ENCODE measurements around the gene SLC10A1. TPM values are rescaled to one million over a fixed set of nuclear protein-coding genes. Genes with fewer than 3 reads are reported as not detected.

SLC10A1 gene
- total RNA-seq = not detected

- Histone ChIP-seq H3K4me3 (ENCODE audit: low read length) (no peak within 1 kb of the TSS), H3K27me3 (ENCODE audit: insufficient read depth, low read length) (no peaks in the 10 kb centered on the region), H3K9me3 (ENCODE audit: low read depth, low read length) (no peaks in the 10 kb centered on the region), H3K4me1 (ENCODE audit: insufficient read depth, low read length) (no peaks in the 10 kb centered on the region)
Observed at GRCh38 chr14:69796797-69797500, at the start of gene SLC10A1. TSS of gene SLC10A1 (minus strand) at chr14:69797241. CDS start at chr14:69797155, 86 bp downstream.

GRCh38 chr14:69845787-69846186 lies 48.7 kb upstream of the SLC10A1 start:
- Histone ChIP-seq H3K4me3 (ENCODE audit: low read length) (no peak overlapping the region), H3K27me3 (ENCODE audit: insufficient read depth, low read length) (no peaks in the 10 kb centered on the region), H3K9me3 (ENCODE audit: low read depth, low read length) (no peaks in the 10 kb centered on the region), H3K4me1 (ENCODE audit: insufficient read depth, low read length) (no peaks in the 10 kb centered on the region)

GRCh38 chr14:69845050-69845581 lies 48.1 kb upstream of the SLC10A1 start:
- H3K4me3 ChIP-seq (ENCODE audit: low read length) = no peak overlapping the region
- no peaks in the 10 kb centered on the region for H3K27me3 ChIP-seq (ENCODE audit: insufficient read depth, low read length)

GRCh38 chr14:69844171-69844570 lies 47.1 kb upstream of the SLC10A1 start:
- no peaks in the 10 kb centered on the region for H3K9me3 ChIP-seq (ENCODE audit: low read depth, low read length)
- H3K4me3 ChIP-seq (ENCODE audit: low read length) = no peak overlapping the region
- H3K27me3 ChIP-seq (ENCODE audit: insufficient read depth, low read length) = peaks cover 2% of the 10 kb centered on the region
- H3K4me1 ChIP-seq (ENCODE audit: insufficient read depth, low read length) = no peaks in the 10 kb centered on the region

More at GRCh38 chr14:69845050-69845581, 48.1 kb upstream of the SLC10A1 start:
- Histone ChIP-seq H3K9me3 (ENCODE audit: low read depth, low read length) (no peaks in the 10 kb centered on the region), H3K4me1 (ENCODE audit: insufficient read depth, low read length) (no peaks in the 10 kb centered on the region)

- Histone ChIP-seq H3K27me3 (ENCODE audit: insufficient read depth, low read length) (peaks cover 2% of the 10 kb centered on the region), H3K4me3 (ENCODE audit: low read length) (no peak overlapping the region), H3K9me3 (ENCODE audit: low read depth, low read length) (no peaks in the 10 kb centered on the region), H3K4me1 (ENCODE audit: insufficient read depth, low read length) (no peaks in the 10 kb centered on the region)
Observed at GRCh38 chr14:69842686-69843420, 45.8 kb upstream of the SLC10A1 start.

GRCh38 chr14:69841656-69842055 lies 44.6 kb upstream of the SLC10A1 start:
- Histone ChIP-seq H3K27me3 (ENCODE audit: insufficient read depth, low read length) (peaks cover 2% of the 10 kb centered on the region), H3K4me1 (ENCODE audit: insufficient read depth, low read length) (no peaks in the 10 kb centered on the region)

GRCh38 chr14:69839661-69840060 lies 42.6 kb upstream of the SLC10A1 start:
- H3K4me3 ChIP-seq (ENCODE audit: low read length) = no peak overlapping the region
- H3K9me3 ChIP-seq (ENCODE audit: low read depth, low read length) = no peaks in the 10 kb centered on the region
- H3K27me3 ChIP-seq (ENCODE audit: insufficient read depth, low read length) = peaks cover 7% of the 10 kb centered on the region
- no peaks in the 10 kb centered on the region for H3K4me1 ChIP-seq (ENCODE audit: insufficient read depth, low read length)

More at GRCh38 chr14:69841656-69842055, 44.6 kb upstream of the SLC10A1 start:
- H3K9me3 ChIP-seq (ENCODE audit: low read depth, low read length) = no peaks in the 10 kb centered on the region
- no peak overlapping the region for H3K4me3 ChIP-seq (ENCODE audit: low read length)

- no peaks in the 10 kb centered on the region for H3K4me1 ChIP-seq (ENCODE audit: insufficient read depth, low read length)
- H3K4me3 ChIP-seq (ENCODE audit: low read length) = no peak overlapping the region
- H3K9me3 ChIP-seq (ENCODE audit: low read depth, low read length) = no peaks in the 10 kb centered on the region
- H3K27me3 ChIP-seq (ENCODE audit: insufficient read depth, low read length) = peaks cover 7% of the 10 kb centered on the region
Observed at GRCh38 chr14:69838881-69839416, 41.9 kb upstream of the SLC10A1 start.

GRCh38 chr14:69828879-69829278 lies 31.8 kb upstream of the SLC10A1 start:
- H3K27me3 ChIP-seq (ENCODE audit: insufficient read depth, low read length) = no peaks in the 10 kb centered on the region
- H3K4me1 ChIP-seq (ENCODE audit: insufficient read depth, low read length) = no peaks in the 10 kb centered on the region
- no peaks in the 10 kb centered on the region for H3K9me3 ChIP-seq (ENCODE audit: low read depth, low read length)
- H3K4me3 ChIP-seq (ENCODE audit: low read length) = no peak overlapping the region

- H3K4me3 ChIP-seq (ENCODE audit: low read length) = no peak overlapping the region
- no peaks in the 10 kb centered on the region for H3K9me3 ChIP-seq (ENCODE audit: low read depth, low read length)
- H3K4me1 ChIP-seq (ENCODE audit: insufficient read depth, low read length) = no peaks in the 10 kb centered on the region
- H3K27me3 ChIP-seq (ENCODE audit: insufficient read depth, low read length) = no peaks in the 10 kb centered on the region
Observed at GRCh38 chr14:69828354-69828753, 31.3 kb upstream of the SLC10A1 start.

GRCh38 chr14:69827560-69827959 lies 30.5 kb upstream of the SLC10A1 start:
- Histone ChIP-seq H3K27me3 (ENCODE audit: insufficient read depth, low read length) (no peaks in the 10 kb centered on the region), H3K4me1 (ENCODE audit: insufficient read depth, low read length) (no peaks in the 10 kb centered on the region), H3K4me3 (ENCODE audit: low read length) (no peak overlapping the region), H3K9me3 (ENCODE audit: low read depth, low read length) (no peaks in the 10 kb centered on the region)

GRCh38 chr14:69822456-69822855 lies 25.4 kb upstream of the SLC10A1 start:
- Histone ChIP-seq H3K27me3 (ENCODE audit: insufficient read depth, low read length) (peaks cover 2% of the 10 kb centered on the region), H3K4me1 (ENCODE audit: insufficient read depth, low read length) (no peaks in the 10 kb centered on the region), H3K9me3 (ENCODE audit: low read depth, low read length) (no peaks in the 10 kb centered on the region), H3K4me3 (ENCODE audit: low read length) (no peak overlapping the region)

GRCh38 chr14:69820991-69821390 lies 23.9 kb upstream of the SLC10A1 start:
- H3K27me3 ChIP-seq (ENCODE audit: insufficient read depth, low read length) = peaks cover 2% of the 10 kb centered on the region
- H3K9me3 ChIP-seq (ENCODE audit: low read depth, low read length) = no peaks in the 10 kb centered on the region
- no peaks in the 10 kb centered on the region for H3K4me1 ChIP-seq (ENCODE audit: insufficient read depth, low read length)

GRCh38 chr14:69819607-69820006 lies 22.6 kb upstream of the SLC10A1 start:
- H3K9me3 ChIP-seq (ENCODE audit: low read depth, low read length) = no peaks in the 10 kb centered on the region
- H3K4me3 ChIP-seq (ENCODE audit: low read length) = no peak overlapping the region
- no peaks in the 10 kb centered on the region for H3K4me1 ChIP-seq (ENCODE audit: insufficient read depth, low read length)
- peaks cover 2% of the 10 kb centered on the region for H3K27me3 ChIP-seq (ENCODE audit: insufficient read depth, low read length)

More at GRCh38 chr14:69820991-69821390, 23.9 kb upstream of the SLC10A1 start:
- no peak overlapping the region for H3K4me3 ChIP-seq (ENCODE audit: low read length)

GRCh38 chr14:69818758-69819191 lies 21.7 kb upstream of the SLC10A1 start:
- Histone ChIP-seq H3K27me3 (ENCODE audit: insufficient read depth, low read length) (peaks cover 2% of the 10 kb centered on the region), H3K4me1 (ENCODE audit: insufficient read depth, low read length) (no peaks in the 10 kb centered on the region), H3K9me3 (ENCODE audit: low read depth, low read length) (no peaks in the 10 kb centered on the region), H3K4me3 (ENCODE audit: low read length) (no peak overlapping the region)

All from mononuclear cell (primary cell).